ENCODE results near the gene PLSCR3. TPM values are rescaled to one million over a fixed set of nuclear protein-coding genes. Genes with fewer than 3 reads are reported as not detected.

The PLSCR3 gene
- total RNA-seq, 1 experiment from 2014 or later, result 53.0 TPM

DNA sequence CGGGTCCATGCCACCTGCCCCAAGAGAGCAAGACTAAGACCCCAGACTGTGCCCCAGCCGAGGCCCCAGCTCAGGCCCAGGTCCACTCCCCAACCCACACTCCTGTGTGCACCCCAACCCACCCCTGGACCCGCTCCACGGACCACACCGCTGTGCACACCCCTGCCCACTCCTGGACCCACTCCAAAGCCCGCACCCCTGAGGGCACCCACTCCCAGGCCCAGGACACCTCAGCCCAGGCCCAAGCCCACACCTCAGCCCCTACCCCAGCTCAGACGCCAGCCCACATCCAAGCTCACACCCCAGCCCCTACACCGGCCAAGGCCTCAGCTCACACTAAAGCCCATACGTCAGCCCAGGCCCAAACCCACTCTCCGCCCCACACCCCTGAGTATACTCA is 35.4 kb upstream of the PLSCR3 start:
- no peak overlapping the region for H3K27ac ChIP-seq
- H3F3A ChIP-seq (ENCODE audit: insufficient read depth, low read depth), result no peaks in the 10 kb centered on the region
- no peaks in the 10 kb centered on the region for H3K9me2 ChIP-seq (ENCODE audit: insufficient read depth)
- no peaks in the 10 kb centered on the region for H3K27me3 ChIP-seq (ENCODE audit: insufficient read depth, low read depth)
- TF ChIP-seq, protein P1, sequence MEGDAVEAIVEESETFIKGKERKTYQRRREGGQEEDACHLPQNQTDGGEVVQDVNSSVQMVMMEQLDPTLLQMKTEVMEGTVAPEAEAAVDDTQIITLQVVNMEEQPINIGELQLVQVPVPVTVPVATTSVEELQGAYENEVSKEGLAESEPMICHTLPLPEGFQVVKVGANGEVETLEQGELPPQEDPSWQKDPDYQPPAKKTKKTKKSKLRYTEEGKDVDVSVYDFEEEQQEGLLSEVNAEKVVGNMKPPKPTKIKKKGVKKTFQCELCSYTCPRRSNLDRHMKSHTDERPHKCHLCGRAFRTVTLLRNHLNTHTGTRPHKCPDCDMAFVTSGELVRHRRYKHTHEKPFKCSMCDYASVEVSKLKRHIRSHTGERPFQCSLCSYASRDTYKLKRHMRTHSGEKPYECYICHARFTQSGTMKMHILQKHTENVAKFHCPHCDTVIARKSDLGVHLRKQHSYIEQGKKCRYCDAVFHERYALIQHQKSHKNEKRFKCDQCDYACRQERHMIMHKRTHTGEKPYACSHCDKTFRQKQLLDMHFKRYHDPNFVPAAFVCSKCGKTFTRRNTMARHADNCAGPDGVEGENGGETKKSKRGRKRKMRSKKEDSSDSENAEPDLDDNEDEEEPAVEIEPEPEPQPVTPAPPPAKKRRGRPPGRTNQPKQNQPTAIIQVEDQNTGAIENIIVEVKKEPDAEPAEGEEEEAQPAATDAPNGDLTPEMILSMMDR (conservative IDR thresholded peaks at IDR 0.05), result no peak
- no peak for TF ChIP-seq EZH2 (IDR thresholded peaks at IDR 0.05; ENCODE audit: low read depth)
- H3K4me2 ChIP-seq, result no peak overlapping the region
- CTCF ChIA-PET, result no interaction called here
- no peaks in the 10 kb centered on the region for H3K36me3 ChIP-seq (ENCODE audit: low read depth)
- no peak for DNase-seq
- H3K9me3 ChIP-seq (ENCODE audit: insufficient read depth, low read depth), result no peaks in the 10 kb centered on the region
- H2AFZ ChIP-seq, result no peak overlapping the region
- POLR2A ChIA-PET (ENCODE audit: unreplicated experiment), result no interaction called here
- H3K4me3 ChIP-seq, result no peak overlapping the region
- no peaks in the 10 kb centered on the region for H3K4me1 ChIP-seq (replicated peaks; ENCODE audit: insufficient read depth)
- no TSS peak for BruUV-seq (replicated peaks)
- no peaks in the 10 kb centered on the region for H3K79me2 ChIP-seq (ENCODE audit: low read depth)
- intact Hi-C loops (cut with micrococcal nuclease; ENCODE audit: unreplicated experiment), result no loop called here
- no peaks in the 10 kb centered on the region for H4K20me1 ChIP-seq (ENCODE audit: insufficient read depth)

DNA sequence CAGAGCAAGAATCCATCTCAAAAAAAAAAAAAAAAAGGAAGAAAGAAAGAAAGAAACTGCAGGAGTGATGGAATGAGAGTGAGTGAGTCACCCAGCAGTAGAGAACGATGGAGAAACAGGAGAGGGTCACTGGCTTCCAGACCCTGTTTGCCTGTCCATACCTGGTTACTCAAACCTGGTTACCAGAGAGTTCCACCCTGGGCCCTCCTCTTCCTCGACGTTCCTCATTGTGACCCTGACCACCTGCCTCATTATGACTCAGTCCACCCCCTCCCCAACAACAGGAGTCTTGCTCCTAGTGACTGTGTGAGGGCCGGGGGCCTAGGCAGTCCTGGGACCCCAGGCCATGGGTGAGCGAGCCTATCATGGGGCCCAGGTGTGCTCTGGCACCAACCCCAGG is 34.2 kb upstream of the PLSCR3 start, which contains the start of gene SPEM3:
TSS of gene SPEM3 (plus strand) at position 301 of the 400 bp plus-strand sequence. CDS start at position 347, 46 bp downstream.
- no peaks in the 10 kb centered on the region for H3K4me1 ChIP-seq (replicated peaks; ENCODE audit: insufficient read depth)
- H3K27me3 ChIP-seq (ENCODE audit: insufficient read depth, low read depth), result no peaks in the 10 kb centered on the region
- BruUV-seq (replicated peaks), result no TSS peak
- TF ChIP-seq, protein P1 (conservative IDR thresholded peaks at IDR 0.05), result no peak
- TF ChIP-seq EZH2 (IDR thresholded peaks at IDR 0.05; ENCODE audit: low read depth), result no peak
- H3K9me3 ChIP-seq (ENCODE audit: insufficient read depth, low read depth), result no peaks in the 10 kb centered on the region
- no peaks in the 10 kb centered on the region for H3K79me2 ChIP-seq (ENCODE audit: low read depth)
- intact Hi-C loops (cut with micrococcal nuclease; ENCODE audit: unreplicated experiment), result no loop called here
- no peak for DNase-seq
- H3K9me2 ChIP-seq (ENCODE audit: insufficient read depth), result no peaks in the 10 kb centered on the region
- ChIA-PET CTCF (no interaction called here), POLR2A (ENCODE audit: unreplicated experiment) (no interaction called here)
- H3K4me2 ChIP-seq, result no peak within 1 kb of the TSS
- H3F3A ChIP-seq (ENCODE audit: insufficient read depth, low read depth), result no peaks in the 10 kb centered on the region
- H3K36me3 ChIP-seq (ENCODE audit: low read depth), result no peaks in the 10 kb centered on the region
- no peak within 1 kb of the TSS for H2AFZ ChIP-seq
- H3K27ac ChIP-seq, result no peak within 1 kb of the TSS
- no peaks in the 10 kb centered on the region for H4K20me1 ChIP-seq (ENCODE audit: insufficient read depth)
- no peak within 1 kb of the TSS for H3K4me3 ChIP-seq

DNA sequence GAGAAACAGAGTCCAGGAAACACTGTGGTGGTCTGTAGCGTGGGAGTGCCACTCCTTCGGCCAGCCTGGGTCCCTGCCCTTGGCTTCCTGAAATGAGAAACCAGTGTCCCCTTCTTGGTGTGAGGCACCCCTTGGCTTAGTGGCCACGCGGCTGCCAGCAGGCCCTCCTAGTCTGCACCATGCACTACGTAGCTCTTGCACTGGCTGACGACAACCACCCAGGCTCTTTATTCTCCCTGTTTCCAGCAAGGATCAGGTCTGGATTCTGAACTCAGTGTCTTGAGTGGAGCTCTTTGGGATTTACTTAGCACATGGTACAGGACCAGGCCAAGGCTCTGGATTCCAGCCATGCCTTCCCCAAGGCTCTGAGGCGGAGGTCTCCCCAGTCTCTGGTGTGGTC is 33.2 kb upstream of the PLSCR3 start:
- H3K27me3 ChIP-seq (ENCODE audit: insufficient read depth, low read depth), result no peaks in the 10 kb centered on the region
- H3K9me3 ChIP-seq (ENCODE audit: insufficient read depth, low read depth), result no peaks in the 10 kb centered on the region
- ChIA-PET CTCF (no interaction called here), POLR2A (ENCODE audit: unreplicated experiment) (no interaction called here)
- no peak overlapping the region for H2AFZ ChIP-seq
- intact Hi-C loops (cut with micrococcal nuclease; ENCODE audit: unreplicated experiment), result no loop called here
- H4K20me1 ChIP-seq (ENCODE audit: insufficient read depth), result no peaks in the 10 kb centered on the region
- TF ChIP-seq EZH2 (IDR thresholded peaks at IDR 0.05; ENCODE audit: low read depth), result no peak
- TF ChIP-seq, protein P1 (conservative IDR thresholded peaks at IDR 0.05), result no peak
- no peaks in the 10 kb centered on the region for H3K36me3 ChIP-seq (ENCODE audit: low read depth)
- H3K4me1 ChIP-seq (replicated peaks; ENCODE audit: insufficient read depth), result no peaks in the 10 kb centered on the region
- H3F3A ChIP-seq (ENCODE audit: insufficient read depth, low read depth), result no peaks in the 10 kb centered on the region
- H3K27ac ChIP-seq, result no peak overlapping the region
- H3K4me3 ChIP-seq, result no peak overlapping the region
- H3K4me2 ChIP-seq, result no peak overlapping the region
- BruUV-seq (replicated peaks), result no TSS peak
- DNase-seq, result no peak
- H3K9me2 ChIP-seq (ENCODE audit: insufficient read depth), result no peaks in the 10 kb centered on the region
- H3K79me2 ChIP-seq (ENCODE audit: low read depth), result no peaks in the 10 kb centered on the region
